ENCODE results near the gene AGPAT3.

DNA sequence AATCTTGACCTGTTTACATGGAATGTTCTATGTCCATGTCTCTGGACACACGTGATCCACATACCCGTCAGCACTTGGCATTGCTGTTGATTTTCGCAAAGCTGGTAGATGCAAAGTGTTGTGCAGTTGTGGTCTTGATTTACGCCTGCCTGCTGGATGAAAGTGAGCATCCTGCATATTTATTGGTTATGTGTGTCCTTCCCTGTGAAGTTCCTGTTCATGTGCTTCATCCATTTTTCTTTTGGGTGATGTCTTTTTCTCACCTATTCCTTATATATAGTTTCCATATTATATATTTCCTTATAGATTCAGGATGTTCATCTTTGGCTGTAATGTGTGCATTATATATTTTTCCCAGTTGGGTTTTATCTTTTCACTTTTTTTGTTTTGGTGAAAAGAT lies 6.5 kb downstream of the AGPAT3 start:
- TF ChIP-seq, protein P1, sequence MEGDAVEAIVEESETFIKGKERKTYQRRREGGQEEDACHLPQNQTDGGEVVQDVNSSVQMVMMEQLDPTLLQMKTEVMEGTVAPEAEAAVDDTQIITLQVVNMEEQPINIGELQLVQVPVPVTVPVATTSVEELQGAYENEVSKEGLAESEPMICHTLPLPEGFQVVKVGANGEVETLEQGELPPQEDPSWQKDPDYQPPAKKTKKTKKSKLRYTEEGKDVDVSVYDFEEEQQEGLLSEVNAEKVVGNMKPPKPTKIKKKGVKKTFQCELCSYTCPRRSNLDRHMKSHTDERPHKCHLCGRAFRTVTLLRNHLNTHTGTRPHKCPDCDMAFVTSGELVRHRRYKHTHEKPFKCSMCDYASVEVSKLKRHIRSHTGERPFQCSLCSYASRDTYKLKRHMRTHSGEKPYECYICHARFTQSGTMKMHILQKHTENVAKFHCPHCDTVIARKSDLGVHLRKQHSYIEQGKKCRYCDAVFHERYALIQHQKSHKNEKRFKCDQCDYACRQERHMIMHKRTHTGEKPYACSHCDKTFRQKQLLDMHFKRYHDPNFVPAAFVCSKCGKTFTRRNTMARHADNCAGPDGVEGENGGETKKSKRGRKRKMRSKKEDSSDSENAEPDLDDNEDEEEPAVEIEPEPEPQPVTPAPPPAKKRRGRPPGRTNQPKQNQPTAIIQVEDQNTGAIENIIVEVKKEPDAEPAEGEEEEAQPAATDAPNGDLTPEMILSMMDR (IDR thresholded peaks at IDR 0.05; ENCODE audit: poor library complexity), result no peak
- TF ChIP-seq EZH2 (IDR thresholded peaks at IDR 0.05; ENCODE audit: borderline replicate concordance), result no peak
- TF ChIP-seq EZH2phosphoT487 (IDR thresholded peaks at IDR 0.05; ENCODE audit: low read depth, severe bottlenecking, unreplicated experiment), result no peak

Measured in hepatocyte (in vitro differentiated cells).